Neural cell (in vitro differentiated cells): Measurements from ENCODE around the gene EDARADD.

Experiments
- EP300 ChIP-seq: fragments of 450-650 bp; conservative IDR thresholded peaks from 2 replicates; pipeline ENCODE4 v1.6.1; 2014; ENCODE audit warnings: antibody characterized with exemption, mild to moderate bottlenecking, moderate library complexity; ENCODE audit not compliant: poor library complexity, severe bottlenecking
- EZH2 ChIP-seq: fragments of 200-600, 300-800 bp; shearing (Covaris generic), sonication (generic); IDR thresholded peaks from 2 replicates; pipeline ENCODE4 v1.6.1; 2014; ENCODE audit warnings: antibody characterized with exemption, low read length, borderline replicate concordance, mild to moderate bottlenecking; ENCODE audit not compliant: insufficient read depth, poor library complexity, severe bottlenecking
- POLR2AphosphoS5 ChIP-seq: IDR thresholded peaks from 2 replicates; pipeline ENCODE4 v1.6.1; 2012
- RAD21 ChIP-seq: fragments of 450-650 bp; conservative IDR thresholded peaks from 2 replicates; pipeline ENCODE4 v1.6.1; 2014; ENCODE audit warnings: antibody characterized with exemption, mild to moderate bottlenecking, moderate library complexity
- REST ChIP-seq: IDR thresholded peaks from 2 replicates; pipeline ENCODE4 v1.6.1; 2012; ENCODE audit warnings: borderline replicate concordance
- SMC3 ChIP-seq: fragments of 450-650 bp; conservative IDR thresholded peaks from 2 replicates; pipeline ENCODE4 v1.6.1; 2014; ENCODE audit warnings: antibody characterized with exemption, mild to moderate bottlenecking, moderate library complexity; ENCODE audit not compliant: poor library complexity
- TAF1 ChIP-seq: IDR thresholded peaks from 2 replicates; pipeline ENCODE4 v1.6.1; 2012; ENCODE audit warnings: low read depth
- TF ChIP-seq, protein P1 (sequence below): fragments of 450-650 bp; IDR thresholded peaks from 2 replicates; pipeline ENCODE4 v1.5.1; 2014; ENCODE audit warnings: antibody characterized with exemption, mild to moderate bottlenecking, moderate library complexity; ENCODE audit not compliant: poor library complexity, severe bottlenecking

- TF ChIP-seq, protein P1, sequence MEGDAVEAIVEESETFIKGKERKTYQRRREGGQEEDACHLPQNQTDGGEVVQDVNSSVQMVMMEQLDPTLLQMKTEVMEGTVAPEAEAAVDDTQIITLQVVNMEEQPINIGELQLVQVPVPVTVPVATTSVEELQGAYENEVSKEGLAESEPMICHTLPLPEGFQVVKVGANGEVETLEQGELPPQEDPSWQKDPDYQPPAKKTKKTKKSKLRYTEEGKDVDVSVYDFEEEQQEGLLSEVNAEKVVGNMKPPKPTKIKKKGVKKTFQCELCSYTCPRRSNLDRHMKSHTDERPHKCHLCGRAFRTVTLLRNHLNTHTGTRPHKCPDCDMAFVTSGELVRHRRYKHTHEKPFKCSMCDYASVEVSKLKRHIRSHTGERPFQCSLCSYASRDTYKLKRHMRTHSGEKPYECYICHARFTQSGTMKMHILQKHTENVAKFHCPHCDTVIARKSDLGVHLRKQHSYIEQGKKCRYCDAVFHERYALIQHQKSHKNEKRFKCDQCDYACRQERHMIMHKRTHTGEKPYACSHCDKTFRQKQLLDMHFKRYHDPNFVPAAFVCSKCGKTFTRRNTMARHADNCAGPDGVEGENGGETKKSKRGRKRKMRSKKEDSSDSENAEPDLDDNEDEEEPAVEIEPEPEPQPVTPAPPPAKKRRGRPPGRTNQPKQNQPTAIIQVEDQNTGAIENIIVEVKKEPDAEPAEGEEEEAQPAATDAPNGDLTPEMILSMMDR, result no peak
- no peak for TF ChIP-seq EZH2
- TF ChIP-seq POLR2AphosphoS5, result no peak
- no peak for TF ChIP-seq EP300
- no peak for TF ChIP-seq REST
- no peak for TF ChIP-seq RAD21
- no peak for TF ChIP-seq SMC3
- TF ChIP-seq TAF1, result no peak
These were observed 97.5 kb downstream of the EDARADD start for GRCh38 chr1:236491469-236492136.
